Activated T-helper 9 cell treated with anti-CD3 and anti-CD28 coated beads, Interleukin-2, amount 50 U/mL, for 16 hours (primary cell): ENCODE data around the gene TRPM5.
A peak's percentile ranks its signal among the peaks of the same experiment; 100 is the strongest.

Experiments
- DNase-seq: peaks from one replicate; pipeline ENCODE4 v3.0.0-alpha.2; 2020; ENCODE audit warnings: low read depth

TRPM5 gene

GRCh38 chr11:2420502-2421225 lies 23.6 kb downstream of the TRPM5 start:
- DNase-seq: peak; percentile 63

- DNase-seq: peak; percentile 36
Observed at GRCh38 chr11:2419638-2420501, 24.4 kb downstream of the TRPM5 start.

GRCh38 chr11:2418693-2419360 lies 25.5 kb downstream of the TRPM5 start:
- no peak for DNase-seq

- DNase-seq: no peak
Observed at GRCh38 chr11:2417856-2418692, 26.2 kb downstream of the TRPM5 start.

- no peak for DNase-seq
Observed at GRCh38 chr11:2416765-2417164, 27.5 kb downstream of the TRPM5 start.

- no peak for DNase-seq
Observed at GRCh38 chr11:2415601-2416380, 28.5 kb downstream of the TRPM5 start.

GRCh38 chr11:2415171-2415570 lies 29.1 kb downstream of the TRPM5 start:
- DNase-seq: no peak

- no peak for DNase-seq
Observed at GRCh38 chr11:2414616-2415015, 29.7 kb downstream of the TRPM5 start.

GRCh38 chr11:2413742-2414579 lies 30.4 kb downstream of the TRPM5 start:
- no peak for DNase-seq

- no peak for DNase-seq
Observed at GRCh38 chr11:2412323-2412722, 32.0 kb downstream of the TRPM5 start.

- DNase-seq: no peak
Observed at GRCh38 chr11:2411446-2412305, 32.6 kb downstream of the TRPM5 start.

- no peak for DNase-seq
Observed at GRCh38 chr11:2410616-2411015, 33.7 kb downstream of the TRPM5 start.

- DNase-seq: no peak
Observed at GRCh38 chr11:2409611-2410468, 34.5 kb downstream of the TRPM5 start.

- no peak for DNase-seq
Observed at GRCh38 chr11:2409126-2409525, 35.2 kb downstream of the TRPM5 start.

GRCh38 chr11:2408671-2409070 lies 35.6 kb downstream of the TRPM5 start:
- no peak for DNase-seq

GRCh38 chr11:2406878-2407410 lies 37.4 kb downstream of the TRPM5 start:
- no peak for DNase-seq

- no peak for DNase-seq
Observed at GRCh38 chr11:2406451-2406850, 37.9 kb downstream of the TRPM5 start.

- no peak for DNase-seq
Observed at GRCh38 chr11:2404735-2405196, 39.5 kb downstream of the TRPM5 start.
